HepG2 (cell line): ENCODE data around the gene DNAAF9. TPM values are rescaled to one million over a fixed set of nuclear protein-coding genes. Genes with fewer than 3 reads are reported as not detected.
A peak's percentile ranks its signal among the peaks of the same experiment; 100 is the strongest.

Source experiments
- BHLHE40 ChIP-seq: IDR thresholded peaks from 2 replicates; pipeline ENCODE4 v1.6.1; 2011; ENCODE audit warnings: low read length, improper control_type of control experiment
- KDM3A ChIP-seq: IDR thresholded peaks from 2 replicates; pipeline ENCODE4 v1.6.1; 2018; ENCODE audit warnings: low read depth, missing compliant biosample characterization
- NCOA5 ChIP-seq: sonication (generic); formaldehyde crosslinking; IDR thresholded peaks from 2 replicates; pipeline ENCODE4 v1.4.0; 2020; ENCODE audit warnings: missing genetic modification reagents
- RFX3 ChIP-seq: IDR thresholded peaks from 2 replicates; pipeline ENCODE4 v1.6.1; 2016; ENCODE audit warnings: missing biosample characterization, missing genetic modification reagents
- SNAPC2 ChIP-seq: sonication (generic); formaldehyde crosslinking; IDR thresholded peaks from 2 replicates; pipeline ENCODE4 v1.8.1; 2022; ENCODE audit warnings: mild to moderate bottlenecking, missing genetic modification reagents
- SP4 ChIP-seq: sonication (generic); formaldehyde crosslinking; IDR thresholded peaks from 2 replicates; pipeline ENCODE4 v1.8.1; 2023; ENCODE audit warnings: mild to moderate bottlenecking, missing genetic modification reagents
- TEAD2 ChIP-seq: sonication (generic); formaldehyde crosslinking; IDR thresholded peaks from 2 replicates; pipeline ENCODE4 v1.9.0; 2021; ENCODE audit warnings: missing genetic modification reagents
- ZNF296 ChIP-seq: sonication (generic); formaldehyde crosslinking; conservative IDR thresholded peaks from 2 replicates; pipeline ENCODE4 v1.5.0; 2020; ENCODE audit warnings: mild to moderate bottlenecking, missing genetic modification reagents
- ZNF788 ChIP-seq: sonication (generic); formaldehyde crosslinking; IDR thresholded peaks from 2 replicates; pipeline ENCODE4 v1.5.0; 2020; ENCODE audit warnings: mild to moderate bottlenecking, missing genetic modification reagents, borderline replicate concordance
- polyA plus RNA-seq, 8 experiments: library from polyadenylated mRNA; depleted of rRNA in 3 of 8; stranded (reverse) in 7 of 8; unstranded in 1 of 8; fragments of >200 nt; fragmentation: Illumina TruSeq in 4 of 8; extraction: Trizol in 4 of 8; gene quantifications; 2 replicates each; pipeline versions ENCODE4 v1.2.1 to v1.2.3, GENCODE V29; 2011 to 2016; ENCODE audit warnings: low read depth in 4 of 8, missing spikeins in 1 of 8, mixed read lengths in 1 of 8; ENCODE audit not compliant: insufficient read depth in 1 of 8
- total RNA-seq, 5 experiments: library from RNA; depleted of rRNA; stranded (reverse); fragments of >200 nt; fragmentation: Illumina TruSeq; extraction: Trizol; gene quantifications; 2 replicates each; pipeline ENCODE4 v1.2.3, GENCODE V29; 2016; ENCODE audit warnings: low read depth in 1 of 5
- TF ChIP-seq, protein P1 (sequence below): sonication (generic); formaldehyde crosslinking; IDR thresholded peaks from 2 replicates; pipeline ENCODE4 v1.5.1; 2020; ENCODE audit warnings: mild to moderate bottlenecking, missing genetic modification reagents, moderate library complexity
- TF ChIP-seq, protein P2 (sequence below): sonication (generic); formaldehyde crosslinking; IDR thresholded peaks from 2 replicates; pipeline ENCODE4 v1.5.1; 2020; ENCODE audit warnings: missing genetic modification reagents, mild to moderate bottlenecking, borderline replicate concordance
- TF ChIP-seq, protein P3 (sequence below): sonication (generic); formaldehyde crosslinking; IDR thresholded peaks from 2 replicates; pipeline ENCODE4 v1.4.0; 2020; ENCODE audit warnings: missing genetic modification reagents, mild to moderate bottlenecking, borderline replicate concordance
- TF ChIP-seq, protein P4 (sequence below): IDR thresholded peaks from 2 replicates; pipeline ENCODE4 v1.6.1; 2016; ENCODE audit warnings: low read depth, missing genetic modification reagents, missing compliant biosample characterization

Gene DNAAF9
- total and polyA plus RNA-seq, 2 of the 13 experiments (the other 11 are each of a cell fraction or from before 2014, with no cell fraction given), result 10.5 to 14.9 TPM

DNA sequence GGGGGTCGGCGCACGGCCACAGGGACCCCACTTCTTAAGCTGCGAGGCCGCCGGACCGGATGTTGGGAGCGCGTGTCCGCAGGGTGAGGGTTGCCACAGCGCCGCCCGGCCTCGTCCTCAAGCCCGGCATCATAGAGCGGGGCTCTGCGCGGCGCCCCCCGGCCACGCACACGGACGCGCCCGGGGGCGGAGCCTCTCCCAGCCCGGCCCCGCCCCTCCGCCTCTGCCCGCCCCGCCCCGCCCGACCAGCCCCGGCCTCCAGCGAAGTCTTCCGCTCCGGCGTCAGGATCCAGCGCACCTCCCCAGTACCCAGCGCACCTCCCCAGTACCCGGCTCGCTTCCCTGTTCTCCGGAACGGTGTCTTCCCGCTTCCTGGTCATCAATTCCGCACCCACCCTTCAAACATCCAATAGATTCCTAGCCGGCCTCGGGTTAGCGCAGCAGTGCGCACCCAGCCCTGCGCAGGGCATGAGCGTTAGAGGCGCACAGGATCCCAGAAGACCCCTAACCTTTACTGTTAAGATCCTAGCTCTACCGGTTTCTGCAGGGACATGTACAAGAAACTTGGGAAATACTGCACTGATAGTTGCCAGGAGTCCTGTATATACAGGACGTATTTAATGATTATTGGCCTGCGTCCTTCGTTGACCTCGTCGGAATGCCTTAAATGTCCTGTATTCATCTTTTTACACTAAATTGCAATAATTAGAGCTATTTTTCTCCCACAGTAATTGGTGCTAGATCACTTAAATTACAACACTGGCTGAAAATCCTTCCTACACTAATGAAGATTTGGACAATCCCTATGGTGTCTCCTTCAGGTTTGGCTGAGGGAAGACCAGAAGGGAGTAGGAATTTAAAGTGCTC lies 535 bp upstream of the DNAAF9 start (continued):
- TF ChIP-seq, protein P1, sequence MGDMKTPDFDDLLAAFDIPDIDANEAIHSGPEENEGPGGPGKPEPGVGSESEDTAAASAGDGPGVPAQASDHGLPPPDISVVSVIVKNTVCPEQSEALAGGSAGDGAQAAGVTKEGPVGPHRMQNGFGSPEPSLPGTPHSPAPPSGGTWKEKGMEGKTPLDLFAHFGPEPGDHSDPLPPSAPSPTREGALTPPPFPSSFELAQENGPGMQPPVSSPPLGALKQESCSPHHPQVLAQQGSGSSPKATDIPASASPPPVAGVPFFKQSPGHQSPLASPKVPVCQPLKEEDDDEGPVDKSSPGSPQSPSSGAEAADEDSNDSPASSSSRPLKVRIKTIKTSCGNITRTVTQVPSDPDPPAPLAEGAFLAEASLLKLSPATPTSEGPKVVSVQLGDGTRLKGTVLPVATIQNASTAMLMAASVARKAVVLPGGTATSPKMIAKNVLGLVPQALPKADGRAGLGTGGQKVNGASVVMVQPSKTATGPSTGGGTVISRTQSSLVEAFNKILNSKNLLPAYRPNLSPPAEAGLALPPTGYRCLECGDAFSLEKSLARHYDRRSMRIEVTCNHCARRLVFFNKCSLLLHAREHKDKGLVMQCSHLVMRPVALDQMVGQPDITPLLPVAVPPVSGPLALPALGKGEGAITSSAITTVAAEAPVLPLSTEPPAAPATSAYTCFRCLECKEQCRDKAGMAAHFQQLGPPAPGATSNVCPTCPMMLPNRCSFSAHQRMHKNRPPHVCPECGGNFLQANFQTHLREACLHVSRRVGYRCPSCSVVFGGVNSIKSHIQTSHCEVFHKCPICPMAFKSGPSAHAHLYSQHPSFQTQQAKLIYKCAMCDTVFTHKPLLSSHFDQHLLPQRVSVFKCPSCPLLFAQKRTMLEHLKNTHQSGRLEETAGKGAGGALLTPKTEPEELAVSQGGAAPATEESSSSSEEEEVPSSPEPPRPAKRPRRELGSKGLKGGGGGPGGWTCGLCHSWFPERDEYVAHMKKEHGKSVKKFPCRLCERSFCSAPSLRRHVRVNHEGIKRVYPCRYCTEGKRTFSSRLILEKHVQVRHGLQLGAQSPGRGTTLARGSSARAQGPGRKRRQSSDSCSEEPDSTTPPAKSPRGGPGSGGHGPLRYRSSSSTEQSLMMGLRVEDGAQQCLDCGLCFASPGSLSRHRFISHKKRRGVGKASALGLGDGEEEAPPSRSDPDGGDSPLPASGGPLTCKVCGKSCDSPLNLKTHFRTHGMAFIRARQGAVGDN (CRISPR knock-in tag), result peak; percentile 84
- TF ChIP-seq RFX3 (CRISPR knock-in tag) (no peak), TEAD2 (CRISPR knock-in tag) (no peak), BHLHE40 (peak; percentile 32; the same call in 1 of the 2 replicates), SP4 (peak; percentile 70; the same call in 1 of the 2 replicates), NCOA5 (no peak), ZNF788 (CRISPR knock-in tag) (peak; percentile 80), SNAPC2 (CRISPR knock-in tag) (peak; percentile 0; the same call in 1 of the 2 replicates), ZNF296 (no peak), KDM3A (CRISPR knock-in tag) (0 out of 2 replicates have a peak, but pooled peaks have one; percentile 11)
- TF ChIP-seq, protein P2, sequence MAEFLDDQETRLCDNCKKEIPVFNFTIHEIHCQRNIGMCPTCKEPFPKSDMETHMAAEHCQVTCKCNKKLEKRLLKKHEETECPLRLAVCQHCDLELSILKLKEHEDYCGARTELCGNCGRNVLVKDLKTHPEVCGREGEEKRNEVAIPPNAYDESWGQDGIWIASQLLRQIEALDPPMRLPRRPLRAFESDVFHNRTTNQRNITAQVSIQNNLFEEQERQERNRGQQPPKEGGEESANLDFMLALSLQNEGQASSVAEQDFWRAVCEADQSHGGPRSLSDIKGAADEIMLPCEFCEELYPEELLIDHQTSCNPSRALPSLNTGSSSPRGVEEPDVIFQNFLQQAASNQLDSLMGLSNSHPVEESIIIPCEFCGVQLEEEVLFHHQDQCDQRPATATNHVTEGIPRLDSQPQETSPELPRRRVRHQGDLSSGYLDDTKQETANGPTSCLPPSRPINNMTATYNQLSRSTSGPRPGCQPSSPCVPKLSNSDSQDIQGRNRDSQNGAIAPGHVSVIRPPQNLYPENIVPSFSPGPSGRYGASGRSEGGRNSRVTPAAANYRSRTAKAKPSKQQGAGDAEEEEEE (CRISPR knock-in tag), result no peak
- TF ChIP-seq, protein P3, sequence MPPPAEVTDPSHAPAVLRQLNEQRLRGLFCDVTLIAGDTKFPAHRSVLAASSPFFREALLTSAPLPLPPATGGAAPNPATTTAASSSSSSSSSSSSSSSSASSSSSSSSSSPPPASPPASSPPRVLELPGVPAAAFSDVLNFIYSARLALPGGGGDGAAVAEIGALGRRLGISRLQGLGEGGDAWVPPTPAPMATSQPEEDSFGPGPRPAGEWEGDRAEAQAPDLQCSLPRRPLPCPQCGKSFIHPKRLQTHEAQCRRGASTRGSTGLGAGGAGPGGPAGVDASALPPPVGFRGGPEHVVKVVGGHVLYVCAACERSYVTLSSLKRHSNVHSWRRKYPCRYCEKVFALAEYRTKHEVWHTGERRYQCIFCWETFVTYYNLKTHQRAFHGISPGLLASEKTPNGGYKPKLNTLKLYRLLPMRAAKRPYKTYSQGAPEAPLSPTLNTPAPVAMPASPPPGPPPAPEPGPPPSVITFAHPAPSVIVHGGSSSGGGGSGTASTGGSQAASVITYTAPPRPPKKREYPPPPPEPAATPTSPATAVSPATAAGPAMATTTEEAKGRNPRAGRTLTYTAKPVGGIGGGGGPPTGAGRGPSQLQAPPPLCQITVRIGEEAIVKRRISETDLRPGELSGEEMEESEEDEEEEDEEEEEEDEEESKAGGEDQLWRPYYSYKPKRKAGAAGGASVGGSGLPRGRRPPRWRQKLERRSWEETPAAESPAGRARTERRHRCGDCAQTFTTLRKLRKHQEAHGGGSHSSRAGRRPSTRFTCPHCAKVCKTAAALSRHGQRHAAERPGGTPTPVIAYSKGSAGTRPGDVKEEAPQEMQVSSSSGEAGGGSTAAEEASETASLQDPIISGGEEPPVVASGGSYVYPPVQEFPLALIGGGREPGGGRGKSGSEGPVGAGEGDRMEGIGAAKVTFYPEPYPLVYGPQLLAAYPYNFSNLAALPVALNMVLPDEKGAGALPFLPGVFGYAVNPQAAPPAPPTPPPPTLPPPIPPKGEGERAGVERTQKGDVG (CRISPR knock-in tag), result no peak
- TF ChIP-seq, protein P4, sequence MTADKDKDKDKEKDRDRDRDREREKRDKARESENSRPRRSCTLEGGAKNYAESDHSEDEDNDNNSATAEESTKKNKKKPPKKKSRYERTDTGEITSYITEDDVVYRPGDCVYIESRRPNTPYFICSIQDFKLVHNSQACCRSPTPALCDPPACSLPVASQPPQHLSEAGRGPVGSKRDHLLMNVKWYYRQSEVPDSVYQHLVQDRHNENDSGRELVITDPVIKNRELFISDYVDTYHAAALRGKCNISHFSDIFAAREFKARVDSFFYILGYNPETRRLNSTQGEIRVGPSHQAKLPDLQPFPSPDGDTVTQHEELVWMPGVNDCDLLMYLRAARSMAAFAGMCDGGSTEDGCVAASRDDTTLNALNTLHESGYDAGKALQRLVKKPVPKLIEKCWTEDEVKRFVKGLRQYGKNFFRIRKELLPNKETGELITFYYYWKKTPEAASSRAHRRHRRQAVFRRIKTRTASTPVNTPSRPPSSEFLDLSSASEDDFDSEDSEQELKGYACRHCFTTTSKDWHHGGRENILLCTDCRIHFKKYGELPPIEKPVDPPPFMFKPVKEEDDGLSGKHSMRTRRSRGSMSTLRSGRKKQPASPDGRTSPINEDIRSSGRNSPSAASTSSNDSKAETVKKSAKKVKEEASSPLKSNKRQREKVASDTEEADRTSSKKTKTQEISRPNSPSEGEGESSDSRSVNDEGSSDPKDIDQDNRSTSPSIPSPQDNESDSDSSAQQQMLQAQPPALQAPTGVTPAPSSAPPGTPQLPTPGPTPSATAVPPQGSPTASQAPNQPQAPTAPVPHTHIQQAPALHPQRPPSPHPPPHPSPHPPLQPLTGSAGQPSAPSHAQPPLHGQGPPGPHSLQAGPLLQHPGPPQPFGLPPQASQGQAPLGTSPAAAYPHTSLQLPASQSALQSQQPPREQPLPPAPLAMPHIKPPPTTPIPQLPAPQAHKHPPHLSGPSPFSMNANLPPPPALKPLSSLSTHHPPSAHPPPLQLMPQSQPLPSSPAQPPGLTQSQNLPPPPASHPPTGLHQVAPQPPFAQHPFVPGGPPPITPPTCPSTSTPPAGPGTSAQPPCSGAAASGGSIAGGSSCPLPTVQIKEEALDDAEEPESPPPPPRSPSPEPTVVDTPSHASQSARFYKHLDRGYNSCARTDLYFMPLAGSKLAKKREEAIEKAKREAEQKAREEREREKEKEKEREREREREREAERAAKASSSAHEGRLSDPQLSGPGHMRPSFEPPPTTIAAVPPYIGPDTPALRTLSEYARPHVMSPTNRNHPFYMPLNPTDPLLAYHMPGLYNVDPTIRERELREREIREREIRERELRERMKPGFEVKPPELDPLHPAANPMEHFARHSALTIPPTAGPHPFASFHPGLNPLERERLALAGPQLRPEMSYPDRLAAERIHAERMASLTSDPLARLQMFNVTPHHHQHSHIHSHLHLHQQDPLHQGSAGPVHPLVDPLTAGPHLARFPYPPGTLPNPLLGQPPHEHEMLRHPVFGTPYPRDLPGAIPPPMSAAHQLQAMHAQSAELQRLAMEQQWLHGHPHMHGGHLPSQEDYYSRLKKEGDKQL, result no peak
